Trophoblast cell (in vitro differentiated cells and primary cell): ENCODE results near the gene TREML2.
"Not testable (repeated sequence)": the region's sequence is repeated elsewhere in the genome, so short reads cannot be mapped to it uniquely, and the experiment has no call there.

Experiments
- DNase-seq, 2 donors: peaks; one replicate each; pipeline ENCODE4 v3.0.0-alpha.2; 2016
- H2AFZ ChIP-seq: 2 replicates; pipeline ENCODE4 v1.6.1; 2013; ENCODE audit warnings: low read length, moderate library complexity, mild to moderate bottlenecking; ENCODE audit not compliant: insufficient read depth, poor library complexity
- H2AK5ac ChIP-seq: 2 replicates; pipeline ENCODE4 v1.6.1; 2013; ENCODE audit warnings: mild to moderate bottlenecking, low read length
- H2BK120ac ChIP-seq: 2 replicates; pipeline ENCODE4 v1.6.1; 2013; ENCODE audit warnings: low read length, mild to moderate bottlenecking, moderate library complexity; ENCODE audit not compliant: insufficient read depth, poor library complexity
- H2BK12ac ChIP-seq: 2 replicates; pipeline ENCODE4 v1.6.1; 2013; ENCODE audit warnings: mild to moderate bottlenecking, low read length, moderate library complexity
- H2BK5ac ChIP-seq: 2 replicates; pipeline ENCODE4 v1.6.1; 2013; ENCODE audit warnings: low read length, low read depth, moderate library complexity, mild to moderate bottlenecking; ENCODE audit not compliant: poor library complexity
- H3K14ac ChIP-seq: 2 replicates; pipeline ENCODE4 v1.6.1; 2013; ENCODE audit warnings: mild to moderate bottlenecking, low read length
- H3K18ac ChIP-seq: 2 replicates; pipeline ENCODE4 v1.6.1; 2013; ENCODE audit warnings: mild to moderate bottlenecking, low read length
- H3K23ac ChIP-seq: 2 replicates; pipeline ENCODE4 v1.6.1; 2013; ENCODE audit warnings: low read length
- H3K27ac ChIP-seq: 2 replicates; pipeline ENCODE4 v1.5.1; 2013; ENCODE audit warnings: low read depth, mild to moderate bottlenecking, inconsistent platforms, low read length, moderate library complexity
- H3K27me3 ChIP-seq: 2 replicates; pipeline ENCODE4 v1.6.1; 2013; ENCODE audit warnings: inconsistent platforms, mild to moderate bottlenecking, low read length, moderate library complexity; ENCODE audit not compliant: insufficient read depth
- H3K36me3 ChIP-seq, 2 experiments: 1 replicate in 1 of 2; 2 replicates in 1 of 2; pipeline ENCODE4 v1.6.1; 2013; ENCODE audit warnings: low read length in 2 of 2, mild to moderate bottlenecking in 2 of 2, moderate library complexity in 1 of 2; ENCODE audit not compliant: insufficient read depth in 2 of 2, control insufficient read depth in 1 of 2
- H3K4ac ChIP-seq: 2 replicates; pipeline ENCODE4 v1.6.1; 2013; ENCODE audit warnings: low read depth, mild to moderate bottlenecking, low read length, moderate library complexity
- H3K4me1 ChIP-seq, 2 experiments: 1 replicate in 1 of 2; 2 replicates in 1 of 2; pipeline ENCODE4 v1.6.1; 2013; ENCODE audit warnings: low read length in 2 of 2, mild to moderate bottlenecking in 2 of 2, moderate library complexity in 1 of 2; ENCODE audit not compliant: insufficient read depth in 2 of 2, control insufficient read depth in 1 of 2
- H3K4me2 ChIP-seq: 2 replicates; pipeline ENCODE4 v1.6.1; 2013; ENCODE audit warnings: inconsistent platforms, mild to moderate bottlenecking, low read length, moderate library complexity
- H3K4me3 ChIP-seq: 2 replicates; pipeline ENCODE4 v1.5.1; 2013; ENCODE audit warnings: mild to moderate bottlenecking, low read depth, low read length, inconsistent platforms
- H3K79me1 ChIP-seq: one replicate; pipeline ENCODE4 v1.6.1; 2013; ENCODE audit warnings: low read length
- H3K79me2 ChIP-seq: 2 replicates; pipeline ENCODE4 v1.6.1; 2013; ENCODE audit warnings: low read length, mild to moderate bottlenecking; ENCODE audit not compliant: control insufficient read depth, insufficient read depth, poor library complexity
- H3K9ac ChIP-seq: 2 replicates; pipeline ENCODE4 v1.6.1; 2013; ENCODE audit warnings: mild to moderate bottlenecking, low read length
- H3K9me3 ChIP-seq: 2 replicates; pipeline ENCODE4 v1.6.1; 2013; ENCODE audit warnings: low read depth, mild to moderate bottlenecking, control low read depth, inconsistent platforms, low read length; ENCODE audit not compliant: insufficient read depth
- H4K12ac ChIP-seq: 2 replicates; pipeline ENCODE4 v1.6.1; 2013; ENCODE audit warnings: low read depth, mild to moderate bottlenecking, low read length, moderate library complexity
- H4K8ac ChIP-seq: 2 replicates; pipeline ENCODE4 v1.6.1; 2013; ENCODE audit warnings: low read depth, mild to moderate bottlenecking, low read length, moderate library complexity
- H4K91ac ChIP-seq: one replicate; pipeline ENCODE4 v1.6.1; 2013; ENCODE audit warnings: low read depth, mild to moderate bottlenecking, low read length, moderate library complexity
- WGBS: extraction: QIAGEN DNeasy Blood & Tissue Kit; methylation state at CpG from one replicate; pipeline ENCODE4 v1.1.7; 2013; ENCODE audit warnings: missing lambda C conversion rate; ENCODE audit not compliant: insufficient read length, insufficient coverage; ENCODE audit errors: extremely low coverage; 5-methylcytosine and 5-hydroxymethylcytosine counted together

Gene TREML2

GRCh38 chr6:41189046-41189445 is 11.9 kb downstream of the TREML2 start:
- not testable (repeated sequence) for DNase-seq

GRCh38 chr6:41187924-41188886 is 12.7 kb downstream of the TREML2 start:
- H4K12ac ChIP-seq: no peak overlapping the region
- no peak overlapping the region for H3K4ac ChIP-seq
- H3K14ac ChIP-seq: no peak overlapping the region
- H3K23ac ChIP-seq: no peak overlapping the region
- no peak overlapping the region for H2AK5ac ChIP-seq
- no peak overlapping the region for H3K4me3 ChIP-seq
- no peak overlapping the region for H2BK120ac ChIP-seq
- no peak overlapping the region for H4K8ac ChIP-seq
- H3K27me3 ChIP-seq: no peaks in the 10 kb centered on the region
- no peak overlapping the region for H3K9ac ChIP-seq
- H3K4me1 ChIP-seq: peaks cover 0 to 8% of the 10 kb centered on the region in 2 experiments
- H3K36me3 ChIP-seq: no peaks in the 10 kb centered on the region
- H3K4me2 ChIP-seq: no peak overlapping the region
- no peak overlapping the region for H3K27ac ChIP-seq
- H3K9me3 ChIP-seq: peaks cover 1% of the 10 kb centered on the region
- H3K18ac ChIP-seq: no peak overlapping the region
- DNase-seq: no peak
- no peak overlapping the region for H2BK5ac ChIP-seq
- H2BK12ac ChIP-seq: no peak overlapping the region
- H3K79me1 ChIP-seq: no peaks in the 10 kb centered on the region
- no CpG with 5 or more reads among the region's 8 CpGs for WGBS
- no peak overlapping the region for H2AFZ ChIP-seq
- H3K79me2 ChIP-seq: no peaks in the 10 kb centered on the region
- H4K91ac ChIP-seq: no peak overlapping the region

More at GRCh38 chr6:41189046-41189445, 11.9 kb downstream of the TREML2 start:
- H3K9ac ChIP-seq, H2BK120ac ChIP-seq, H2BK5ac ChIP-seq, H3K4me1 ChIP-seq, H3K27ac ChIP-seq, H3K9me3 ChIP-seq, H3K14ac ChIP-seq, H2AK5ac ChIP-seq, H2AFZ ChIP-seq, H2BK12ac ChIP-seq, H4K12ac ChIP-seq, H3K79me2 ChIP-seq, H3K23ac ChIP-seq, H3K4me3 ChIP-seq, H3K18ac ChIP-seq, H3K27me3 ChIP-seq, H4K8ac ChIP-seq, H3K4me2 ChIP-seq, H4K91ac ChIP-seq, H3K4ac ChIP-seq, H3K36me3 ChIP-seq, H3K79me1 ChIP-seq: not testable (repeated sequence)

- Histone ChIP-seq H2BK12ac (no peak overlapping the region), H3K9ac (no peak overlapping the region), H3K36me3 (no peaks in the 10 kb centered on the region), H2AFZ (no peak overlapping the region), H3K27ac (no peak overlapping the region), H3K23ac (no peak overlapping the region), H4K91ac (no peak overlapping the region), H3K4ac (no peak overlapping the region), H3K4me2 (no peak overlapping the region), H4K8ac (no peak overlapping the region), H3K4me3 (no peak overlapping the region), H3K79me2 (no peaks in the 10 kb centered on the region), H3K18ac (no peak overlapping the region), H3K27me3 (no peaks in the 10 kb centered on the region), H2BK5ac (no peak overlapping the region), H4K12ac (no peak overlapping the region), H3K14ac (no peak overlapping the region), H2AK5ac (no peak overlapping the region), H3K4me1 (peaks cover 0 to 8% of the 10 kb centered on the region in 2 experiments), H3K9me3 (peaks cover 1% of the 10 kb centered on the region), H2BK120ac (no peak overlapping the region), H3K79me1 (no peaks in the 10 kb centered on the region)
- no CpG with 5 or more reads among the region's 10 CpGs for WGBS
- no peak for DNase-seq
These were observed 14.9 kb downstream of the TREML2 start for GRCh38 chr6:41186031-41186562.

- Histone ChIP-seq H4K91ac (no peak overlapping the region), H3K79me1 (no peaks in the 10 kb centered on the region), H3K4ac (no peak overlapping the region), H3K4me1 (peaks cover 0 to 8% of the 10 kb centered on the region in 2 experiments), H3K14ac (no peak overlapping the region), H2BK12ac (no peak overlapping the region), H4K8ac (no peak overlapping the region), H2AFZ (no peak overlapping the region), H3K27ac (no peak overlapping the region), H2BK120ac (no peak overlapping the region), H3K9me3 (no peaks in the 10 kb centered on the region), H3K4me3 (no peak overlapping the region), H3K27me3 (no peaks in the 10 kb centered on the region), H2AK5ac (no peak overlapping the region), H2BK5ac (no peak overlapping the region), H3K23ac (no peak overlapping the region), H3K79me2 (no peaks in the 10 kb centered on the region), H3K36me3 (no peaks in the 10 kb centered on the region), H3K18ac (no peak overlapping the region), H3K9ac (no peak overlapping the region), H3K4me2 (no peak overlapping the region), H4K12ac (no peak overlapping the region)
- DNase-seq: no peak
- no CpG with 5 or more reads among the region's 7 CpGs for WGBS
These were observed 16.2 kb downstream of the TREML2 start for GRCh38 chr6:41184761-41185160.
